Mesenchymal stem cell (in vitro differentiated cells and primary cell): ENCODE results near the gene FKRP.

Experiments used
- DNase-seq: peaks from one replicate; pipeline ENCODE4 v3.0.0-alpha.2; 2013
- H2AFZ ChIP-seq: one replicate; pipeline ENCODE4 v1.6.1; 2013; ENCODE audit warnings: low read depth, mild to moderate bottlenecking, control low read depth, inconsistent platforms, low read length, moderate library complexity
- H2AK5ac ChIP-seq: 2 replicates; pipeline ENCODE4 v1.6.1; 2013; ENCODE audit warnings: low read length, moderate library complexity, mild to moderate bottlenecking, inconsistent platforms; ENCODE audit not compliant: severe bottlenecking
- H2BK120ac ChIP-seq: one replicate; pipeline ENCODE4 v1.6.1; 2013; ENCODE audit warnings: low read depth, mild to moderate bottlenecking, inconsistent platforms, low read length, moderate library complexity
- H2BK12ac ChIP-seq, 2 experiments: one replicate each; pipeline ENCODE4 v1.6.1; 2013; ENCODE audit warnings: inconsistent platforms in 2 of 2, low read length in 2 of 2, mild to moderate bottlenecking in 2 of 2, moderate library complexity in 2 of 2, control low read depth in 1 of 2
- H2BK15ac ChIP-seq: one replicate; pipeline ENCODE4 v1.6.1; 2013; ENCODE audit warnings: mild to moderate bottlenecking, low read depth, inconsistent platforms; ENCODE audit not compliant: poor library complexity, severe bottlenecking
- H2BK5ac ChIP-seq: 2 replicates; pipeline ENCODE4 v1.6.1; 2013; ENCODE audit warnings: low read depth, mild to moderate bottlenecking, low read length, control low read depth, inconsistent platforms; ENCODE audit not compliant: poor library complexity, severe bottlenecking
- H3K14ac ChIP-seq, 2 experiments: one replicate each; pipeline ENCODE4 v1.6.1; 2013; ENCODE audit warnings: inconsistent platforms in 2 of 2, low read length in 2 of 2, control low read depth in 1 of 2, mild to moderate bottlenecking in 1 of 2, moderate library complexity in 1 of 2
- H3K18ac ChIP-seq, 2 experiments: one replicate each; pipeline ENCODE4 v1.6.1; 2013; ENCODE audit warnings: inconsistent platforms in 2 of 2, low read length in 2 of 2, control low read depth in 1 of 2, low read depth in 1 of 2, mild to moderate bottlenecking in 1 of 2
- H3K23ac ChIP-seq, 2 experiments: one replicate each; pipeline ENCODE4 v1.6.1; 2013; ENCODE audit warnings: inconsistent platforms in 2 of 2, low read length in 2 of 2, mild to moderate bottlenecking in 2 of 2, moderate library complexity in 2 of 2, control low read depth in 1 of 2
- H3K27ac ChIP-seq: 2 replicates; pipeline ENCODE4 v1.5.1; 2013; ENCODE audit warnings: mild to moderate bottlenecking, moderate library complexity, low read length, control low read depth, inconsistent platforms; ENCODE audit not compliant: poor library complexity, severe bottlenecking
- H3K27me3 ChIP-seq, 2 experiments: 2 replicates each; pipeline versions ENCODE4 v1.6.1 to v1.7.0; 2013; ENCODE audit warnings: low read length in 2 of 2, mild to moderate bottlenecking in 2 of 2, moderate library complexity in 2 of 2, control low read depth in 1 of 2, inconsistent platforms in 1 of 2; ENCODE audit not compliant: control insufficient read depth in 1 of 2, insufficient read depth in 1 of 2
- H3K36me3 ChIP-seq, 2 experiments: 2 replicates each; pipeline versions ENCODE4 v1.6.1 to v1.7.0; 2013; ENCODE audit warnings: low read length in 2 of 2, control low read depth in 1 of 2, inconsistent platforms in 1 of 2, low read depth in 1 of 2, mild to moderate bottlenecking in 1 of 2; ENCODE audit not compliant: insufficient read depth in 2 of 2, control insufficient read depth in 1 of 2
- H3K4ac ChIP-seq, 2 experiments: one replicate each; pipeline ENCODE4 v1.6.1; 2013; ENCODE audit warnings: inconsistent platforms in 2 of 2, low read length in 2 of 2, mild to moderate bottlenecking in 2 of 2, moderate library complexity in 2 of 2, control low read depth in 1 of 2, low read depth in 1 of 2
- H3K4me1 ChIP-seq: 2 replicates; pipeline ENCODE4 v1.6.1; 2013; ENCODE audit warnings: low read depth, low read length, control low read depth; ENCODE audit not compliant: control insufficient read depth, insufficient read depth
- H3K4me2 ChIP-seq: 2 replicates; pipeline ENCODE4 v1.6.1; 2013; ENCODE audit warnings: low read length, mild to moderate bottlenecking, inconsistent platforms; ENCODE audit not compliant: poor library complexity, severe bottlenecking
- H3K4me3 ChIP-seq, 2 experiments: 2 replicates each; pipeline versions ENCODE4 v1.5.1 to v1.7.0; 2013; ENCODE audit warnings: low read length in 2 of 2, mild to moderate bottlenecking in 2 of 2, control low read depth in 1 of 2, low read depth in 1 of 2; ENCODE audit not compliant: insufficient read depth in 1 of 2
- H3K79me1 ChIP-seq: replicated peaks from 2 replicates; pipeline ENCODE4 v1.6.1; 2013; ENCODE audit warnings: mild to moderate bottlenecking, control low read depth, low read length, inconsistent platforms; ENCODE audit not compliant: poor library complexity, severe bottlenecking
- H3K9ac ChIP-seq: 2 replicates; pipeline ENCODE4 v1.7.0; 2013; ENCODE audit warnings: mild to moderate bottlenecking, low read length, moderate library complexity
- H3K9me3 ChIP-seq: 2 replicates; pipeline ENCODE4 v1.7.0; 2013; ENCODE audit warnings: mild to moderate bottlenecking, low read length; ENCODE audit not compliant: control insufficient read depth
- H4K8ac ChIP-seq: one replicate; pipeline ENCODE4 v1.6.1; 2013; ENCODE audit warnings: inconsistent platforms, mild to moderate bottlenecking, low read length, moderate library complexity
- H4K91ac ChIP-seq: one replicate; pipeline ENCODE4 v1.6.1; 2013; ENCODE audit warnings: mild to moderate bottlenecking, low read length, inconsistent platforms
- whole genome bisulfite sequencing: methylation state at CpG from one replicate; pipeline ENCODE4 v1.1.7; 2013; ENCODE audit warnings: mixed read lengths; 5-methylcytosine and 5-hydroxymethylcytosine counted together

Gene FKRP

GRCh38 chr19:46720503-46721239 lies 25.2 kb upstream of the FKRP start:
- no peak overlapping the region for H2BK15ac ChIP-seq
- peaks cover 31% of the 10 kb centered on the region for H3K4me1 ChIP-seq
- no peak overlapping the region for H2BK5ac ChIP-seq
- H2AFZ ChIP-seq: no peak overlapping the region
- H4K8ac ChIP-seq: no peak overlapping the region
- no peaks in the 10 kb centered on the region for H3K27me3 ChIP-seq
- no peak overlapping the region for H3K23ac ChIP-seq
- no peak overlapping the region for H2BK120ac ChIP-seq
- peak overlapping the region; percentile 6 for H4K91ac ChIP-seq
- no peak overlapping the region for H3K4me3 ChIP-seq
- no peak overlapping the region for H2AK5ac ChIP-seq
- H3K9ac ChIP-seq: no peak overlapping the region
- no peaks in the 10 kb centered on the region for H3K9me3 ChIP-seq
- peaks cover 45% of the 10 kb centered on the region for H3K79me1 ChIP-seq
- 96% methylated on average over 22 of the region's 22 CpGs for WGBS
- no peak overlapping the region for H3K4me2 ChIP-seq
- H2BK12ac ChIP-seq: no peak overlapping the region
- H3K27ac ChIP-seq: no peak overlapping the region
- DNase-seq: no peak
- no peak overlapping the region for H3K4ac ChIP-seq
- H3K14ac ChIP-seq: no peak overlapping the region
- peaks cover 56 to 79% of the 10 kb centered on the region in 2 experiments for H3K36me3 ChIP-seq
- H3K18ac ChIP-seq: no peak overlapping the region

DNA sequence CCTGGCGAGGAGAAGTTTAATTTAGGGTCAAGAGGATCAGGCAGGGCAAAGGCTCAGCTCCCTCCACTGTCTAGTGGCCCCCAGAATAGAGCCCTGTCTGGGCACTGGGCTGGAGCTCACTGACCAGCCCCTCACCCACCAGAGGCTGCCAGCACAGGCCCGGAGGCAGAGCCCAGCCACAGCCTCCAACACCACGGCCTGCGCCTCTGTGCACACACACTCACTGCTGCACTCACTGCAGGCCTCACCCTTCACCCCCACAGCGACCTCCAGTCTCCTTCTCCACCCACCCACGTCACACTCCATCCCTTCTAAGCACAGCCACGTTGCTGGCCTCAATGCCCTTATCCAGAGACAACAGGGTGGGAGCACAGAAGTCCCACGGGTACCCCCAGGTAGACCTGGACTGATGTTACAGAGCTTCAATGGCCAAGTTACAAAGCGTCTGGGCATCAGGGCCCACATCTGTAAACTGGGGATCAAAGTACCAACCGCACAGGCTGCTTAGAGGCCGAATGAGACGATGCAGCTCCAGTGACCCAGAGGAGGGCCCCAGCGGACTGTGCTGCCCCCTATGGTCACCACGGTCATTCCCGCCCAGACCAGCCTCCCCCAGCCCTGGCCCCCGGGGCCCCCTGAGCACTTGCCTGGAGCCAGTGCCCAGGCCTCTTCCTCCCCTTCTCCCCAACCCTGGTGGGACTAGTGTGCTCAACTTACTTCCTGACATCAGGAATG lies 24.4 kb upstream of the FKRP start:
- WGBS: 87% methylated on average over 16 of the region's 16 CpGs
- Histone ChIP-seq H3K4me1 (peaks cover 33% of the 10 kb centered on the region), H3K27ac (no peak overlapping the region), H2BK15ac (no peak overlapping the region), H2AFZ (no peak overlapping the region), H3K9me3 (no peaks in the 10 kb centered on the region), H3K4me3 (no peak overlapping the region), H3K18ac (no peak overlapping the region), H3K23ac (no peak overlapping the region), H3K9ac (no peak overlapping the region), H4K91ac (no peak overlapping the region), H2BK5ac (no peak overlapping the region), H3K79me1 (peaks cover 46% of the 10 kb centered on the region), H3K36me3 (peaks cover 63 to 87% of the 10 kb centered on the region in 2 experiments), H4K8ac (no peak overlapping the region), H3K4ac (no peak overlapping the region), H2BK12ac (peak overlapping the region in 1 of 2 experiments; percentile 57), H2AK5ac (no peak overlapping the region), H3K14ac (peak overlapping the region in 1 of 2 experiments; percentile 30), H2BK120ac (no peak overlapping the region), H3K27me3 (no peaks in the 10 kb centered on the region), H3K4me2 (no peak overlapping the region)
- no peak for DNase-seq

GRCh38 chr19:46722004-46722380 lies 23.9 kb upstream of the FKRP start:
- Histone ChIP-seq H2BK15ac (no peak overlapping the region), H3K4me1 (peaks cover 39% of the 10 kb centered on the region), H3K4ac (no peak overlapping the region), H2AK5ac (no peak overlapping the region), H2BK5ac (no peak overlapping the region), H2BK12ac (no peak overlapping the region), H3K4me3 (no peak overlapping the region), H3K9ac (no peak overlapping the region), H3K9me3 (no peaks in the 10 kb centered on the region), H3K4me2 (no peak overlapping the region), H3K14ac (no peak overlapping the region), H4K8ac (no peak overlapping the region), H3K36me3 (peaks cover 68 to 92% of the 10 kb centered on the region in 2 experiments), H3K27ac (no peak overlapping the region), H2AFZ (no peak overlapping the region), H3K23ac (no peak overlapping the region), H3K27me3 (no peaks in the 10 kb centered on the region), H2BK120ac (no peak overlapping the region), H3K79me1 (peaks cover 49% of the 10 kb centered on the region), H4K91ac (no peak overlapping the region), H3K18ac (no peak overlapping the region)
- DNase-seq: no peak
- 93% methylated on average over 17 of the region's 17 CpGs for WGBS

DNA sequence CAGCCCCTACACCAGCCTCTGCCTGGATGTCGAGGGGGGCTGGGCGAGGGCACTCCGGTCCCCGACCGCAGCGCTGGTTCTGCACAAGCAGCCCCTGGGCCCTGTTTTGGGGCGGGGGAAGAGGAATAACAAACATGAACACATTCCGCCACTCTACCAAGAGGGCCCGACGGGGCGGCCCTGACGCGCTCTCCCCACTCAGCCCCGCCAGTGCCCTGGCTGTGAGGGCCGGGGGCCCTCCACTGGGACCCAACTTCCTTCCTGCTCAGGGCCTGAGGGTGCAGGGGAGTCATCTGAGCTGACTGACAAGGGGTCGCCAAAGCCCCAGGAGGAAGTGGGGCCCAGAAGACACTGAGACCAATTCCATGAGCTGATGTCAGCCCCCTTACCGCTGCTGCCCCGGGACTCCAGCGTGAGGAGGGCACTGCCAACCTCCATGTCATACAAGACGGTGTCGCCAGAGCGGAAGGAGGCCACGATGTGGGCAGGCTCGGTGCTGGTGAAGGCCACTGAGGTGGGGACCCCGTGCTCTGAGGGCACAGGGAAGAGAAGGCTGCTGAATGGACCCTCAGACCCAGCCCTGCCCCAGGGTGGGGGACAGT lies 23.3 kb upstream of the FKRP start:
- H3K18ac ChIP-seq: no peak overlapping the region
- H3K36me3 ChIP-seq: peaks cover 74 to 97% of the 10 kb centered on the region in 2 experiments
- no peak overlapping the region for H3K23ac ChIP-seq
- no peak overlapping the region for H3K27ac ChIP-seq
- H2AK5ac ChIP-seq: no peak overlapping the region
- no peak overlapping the region for H2AFZ ChIP-seq
- no peak overlapping the region for H2BK120ac ChIP-seq
- H2BK12ac ChIP-seq: no peak overlapping the region
- no peak overlapping the region for H3K4me3 ChIP-seq
- no peak overlapping the region for H4K8ac ChIP-seq
- no peak overlapping the region for H4K91ac ChIP-seq
- H3K4me2 ChIP-seq: no peak overlapping the region
- no peak overlapping the region for H3K14ac ChIP-seq
- peaks cover 40% of the 10 kb centered on the region for H3K4me1 ChIP-seq
- DNase-seq: no peak
- WGBS: 95% methylated on average over 24 of the region's 25 CpGs
- H2BK15ac ChIP-seq: no peak overlapping the region
- no peaks in the 10 kb centered on the region for H3K27me3 ChIP-seq
- no peak overlapping the region for H3K4ac ChIP-seq
- peaks cover 54% of the 10 kb centered on the region for H3K79me1 ChIP-seq
- H3K9ac ChIP-seq: no peak overlapping the region
- H2BK5ac ChIP-seq: no peak overlapping the region
- no peaks in the 10 kb centered on the region for H3K9me3 ChIP-seq
